Measurements from ENCODE around the gene HUNK.

Gene HUNK

DNA sequence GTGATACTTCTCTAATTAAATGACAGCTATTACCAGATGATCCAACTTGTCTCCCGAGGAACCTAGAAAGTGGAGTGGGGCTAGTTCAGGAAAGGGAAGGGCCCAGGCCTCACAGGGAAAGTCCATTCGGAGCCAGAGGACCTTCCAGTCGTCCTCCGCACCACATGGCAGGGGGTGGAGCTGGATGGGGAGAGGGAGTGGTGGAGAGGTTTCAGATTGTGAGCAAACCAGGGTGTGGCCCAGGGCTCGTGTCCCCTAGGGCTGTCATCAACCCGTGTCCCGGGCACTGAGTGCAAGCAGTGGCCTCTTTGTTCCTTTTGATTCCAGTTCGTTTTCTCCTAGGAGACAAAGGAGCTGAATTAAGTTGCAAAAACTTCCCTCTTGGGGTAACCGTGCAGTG is 114.9 kb downstream of the HUNK start:
- no peak overlapping the region for H3K27ac ChIP-seq
- H3K4me3 ChIP-seq (IDR thresholded peaks at IDR 0.05; ENCODE audit: insufficient read depth, low read depth, low read length), result no peak overlapping the region
- no peak overlapping the region for H3K4me2 ChIP-seq
- H3K9ac ChIP-seq, result no peak overlapping the region
- H3K36me3 ChIP-seq (ENCODE audit: insufficient read depth), result no peaks in the 10 kb centered on the region
- H3K79me2 ChIP-seq (ENCODE audit: insufficient read depth, low read depth), result no peaks in the 10 kb centered on the region
- TF ChIP-seq, protein P1, sequence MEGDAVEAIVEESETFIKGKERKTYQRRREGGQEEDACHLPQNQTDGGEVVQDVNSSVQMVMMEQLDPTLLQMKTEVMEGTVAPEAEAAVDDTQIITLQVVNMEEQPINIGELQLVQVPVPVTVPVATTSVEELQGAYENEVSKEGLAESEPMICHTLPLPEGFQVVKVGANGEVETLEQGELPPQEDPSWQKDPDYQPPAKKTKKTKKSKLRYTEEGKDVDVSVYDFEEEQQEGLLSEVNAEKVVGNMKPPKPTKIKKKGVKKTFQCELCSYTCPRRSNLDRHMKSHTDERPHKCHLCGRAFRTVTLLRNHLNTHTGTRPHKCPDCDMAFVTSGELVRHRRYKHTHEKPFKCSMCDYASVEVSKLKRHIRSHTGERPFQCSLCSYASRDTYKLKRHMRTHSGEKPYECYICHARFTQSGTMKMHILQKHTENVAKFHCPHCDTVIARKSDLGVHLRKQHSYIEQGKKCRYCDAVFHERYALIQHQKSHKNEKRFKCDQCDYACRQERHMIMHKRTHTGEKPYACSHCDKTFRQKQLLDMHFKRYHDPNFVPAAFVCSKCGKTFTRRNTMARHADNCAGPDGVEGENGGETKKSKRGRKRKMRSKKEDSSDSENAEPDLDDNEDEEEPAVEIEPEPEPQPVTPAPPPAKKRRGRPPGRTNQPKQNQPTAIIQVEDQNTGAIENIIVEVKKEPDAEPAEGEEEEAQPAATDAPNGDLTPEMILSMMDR (conservative IDR thresholded peaks at IDR 0.05; ENCODE audit: low read depth, low read length), result no peak
- H3K27me3 ChIP-seq (ENCODE audit: insufficient read depth, low read depth), result no peaks in the 10 kb centered on the region
- no peak overlapping the region for H2AFZ ChIP-seq (ENCODE audit: low read depth)
- H4K20me1 ChIP-seq (ENCODE audit: insufficient read depth), result no peaks in the 10 kb centered on the region
- no peaks in the 10 kb centered on the region for H3K4me1 ChIP-seq (ENCODE audit: low read depth, poor library complexity, severe bottlenecking)

DNA sequence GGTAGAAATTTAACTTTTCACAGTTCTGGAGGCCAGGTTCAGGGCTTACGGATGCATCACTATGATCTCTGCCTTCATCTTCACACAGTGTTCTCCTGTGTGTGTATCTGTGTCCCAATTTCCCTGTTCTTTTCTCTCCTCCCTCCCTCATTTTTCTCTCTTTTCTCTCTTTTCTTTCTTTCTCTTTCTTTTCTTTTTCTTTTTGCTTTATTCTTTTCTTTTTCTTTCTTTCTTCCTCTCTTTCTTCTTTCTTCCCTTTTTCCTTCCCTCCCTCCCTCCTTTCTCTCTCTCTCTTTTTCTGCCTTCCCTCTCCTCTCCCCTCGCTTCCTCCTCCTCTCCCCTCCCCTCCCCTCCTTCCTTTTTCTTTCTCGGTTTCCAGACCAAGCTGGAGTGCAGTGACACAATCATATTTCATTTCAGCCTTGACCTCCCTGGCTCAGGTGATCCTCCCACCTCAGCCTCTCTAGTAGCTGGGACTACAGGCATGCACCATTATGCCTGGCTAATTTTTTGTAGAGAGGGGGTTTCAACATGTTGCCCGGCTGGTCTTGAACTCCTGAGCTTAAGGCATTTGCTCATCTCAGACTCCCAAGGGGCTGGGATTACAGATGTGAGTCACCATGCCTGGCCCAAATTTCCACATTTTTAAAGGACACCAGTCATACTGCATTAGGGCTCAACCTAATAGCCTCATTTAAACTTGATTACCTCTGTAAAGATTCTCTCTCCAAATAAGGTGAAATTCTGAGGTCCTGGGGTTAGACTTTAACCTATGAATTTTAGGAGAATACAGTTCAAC is 115.9 kb downstream of the HUNK start:
- H4K20me1 ChIP-seq (ENCODE audit: insufficient read depth), result no peaks in the 10 kb centered on the region
- no peak overlapping the region for H3K4me2 ChIP-seq
- no peak overlapping the region for H2AFZ ChIP-seq (ENCODE audit: low read depth)
- no peaks in the 10 kb centered on the region for H3K27me3 ChIP-seq (ENCODE audit: insufficient read depth, low read depth)
- no peak overlapping the region for H3K27ac ChIP-seq
- H3K79me2 ChIP-seq (ENCODE audit: insufficient read depth, low read depth), result no peaks in the 10 kb centered on the region
- H3K4me3 ChIP-seq (IDR thresholded peaks at IDR 0.05; ENCODE audit: insufficient read depth, low read depth, low read length), result no peak overlapping the region
- no peak overlapping the region for H3K9ac ChIP-seq
- H3K4me1 ChIP-seq (ENCODE audit: low read depth, poor library complexity, severe bottlenecking), result no peaks in the 10 kb centered on the region
- TF ChIP-seq, protein P1 (conservative IDR thresholded peaks at IDR 0.05; ENCODE audit: low read depth, low read length), result no peak
- no peaks in the 10 kb centered on the region for H3K36me3 ChIP-seq (ENCODE audit: insufficient read depth)

DNA sequence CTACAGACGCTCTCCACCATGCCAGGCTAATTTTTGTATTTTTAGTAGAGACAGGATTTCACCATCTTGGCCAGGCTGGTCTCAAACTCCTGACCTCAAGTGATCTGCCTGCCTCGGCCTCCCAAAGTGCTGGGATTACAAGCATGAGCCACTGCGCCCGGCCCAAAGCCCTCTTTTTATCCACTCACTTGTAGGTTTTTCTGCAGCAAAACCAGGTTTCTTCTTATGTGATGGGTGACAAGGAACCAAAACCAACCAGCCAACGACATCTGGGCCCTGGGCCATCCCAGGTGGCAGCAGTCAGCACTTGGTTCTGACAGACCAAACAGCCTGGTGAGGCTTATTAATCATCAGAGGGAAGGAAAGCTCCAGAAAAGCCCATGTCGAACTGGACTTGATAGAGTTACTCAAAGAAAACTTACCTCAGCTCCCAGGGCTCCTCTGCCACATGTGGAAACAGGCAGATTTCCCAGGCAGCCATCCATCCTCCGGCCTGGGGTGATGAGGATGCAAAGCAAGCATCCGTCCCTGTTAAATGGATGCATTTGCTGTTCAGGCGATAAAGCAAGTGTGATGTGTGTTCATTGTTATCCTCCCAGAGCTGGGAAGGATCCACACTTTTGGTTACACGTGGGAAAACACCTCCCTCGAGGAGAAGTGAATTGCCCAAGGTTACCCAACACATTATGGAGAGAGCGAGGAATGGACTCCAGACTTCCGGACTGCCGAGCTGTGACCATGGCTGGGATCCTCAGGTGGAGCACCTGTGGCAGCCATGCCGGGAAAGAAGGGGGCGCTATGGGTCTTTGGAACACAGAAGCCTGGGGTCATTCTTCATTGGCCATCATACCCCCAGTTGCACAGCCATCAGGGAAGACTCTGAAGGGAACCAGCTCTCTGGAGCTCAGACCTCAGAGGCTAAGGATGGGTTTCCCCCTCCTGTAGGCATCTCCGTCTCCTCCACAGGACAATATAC is 118.8 kb downstream of the HUNK start:
- TF ChIP-seq, protein P1 (conservative IDR thresholded peaks at IDR 0.05; ENCODE audit: low read depth, low read length), result no peak
- H3K79me2 ChIP-seq (ENCODE audit: insufficient read depth, low read depth), result no peaks in the 10 kb centered on the region
- no peaks in the 10 kb centered on the region for H3K27me3 ChIP-seq (ENCODE audit: insufficient read depth, low read depth)
- H3K9ac ChIP-seq, result no peak overlapping the region
- H3K36me3 ChIP-seq (ENCODE audit: insufficient read depth), result no peaks in the 10 kb centered on the region; the same call in 1 of the 2 replicates
- H4K20me1 ChIP-seq (ENCODE audit: insufficient read depth), result no peaks in the 10 kb centered on the region
- H3K4me2 ChIP-seq, result no peak overlapping the region
- no peaks in the 10 kb centered on the region for H3K4me1 ChIP-seq (ENCODE audit: low read depth, poor library complexity, severe bottlenecking)
- no peak overlapping the region for H3K27ac ChIP-seq
- no peak overlapping the region for H3K4me3 ChIP-seq (IDR thresholded peaks at IDR 0.05; ENCODE audit: insufficient read depth, low read depth, low read length)
- H2AFZ ChIP-seq (ENCODE audit: low read depth), result no peak overlapping the region

DNA sequence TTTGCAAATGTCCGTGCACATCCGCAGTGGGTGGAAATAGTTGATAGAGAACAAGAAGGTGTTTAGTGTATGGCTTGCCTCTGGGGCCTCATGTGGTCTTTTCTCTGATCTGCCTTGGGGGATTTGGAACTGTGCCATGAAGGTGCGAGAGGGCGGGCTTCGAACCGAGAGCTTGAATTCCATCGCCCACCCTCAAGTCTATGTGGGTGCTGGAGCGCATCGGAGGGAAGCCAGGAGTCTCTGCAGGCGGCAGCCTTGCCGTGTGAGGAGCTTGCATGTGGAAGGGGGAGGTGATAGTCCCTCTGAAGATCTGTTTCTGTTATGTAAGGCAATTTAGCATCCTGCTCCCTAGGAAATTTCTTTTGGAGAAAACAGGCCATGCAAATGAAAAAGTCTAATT is 119.6 kb downstream of the HUNK start:
- H3K4me3 ChIP-seq (IDR thresholded peaks at IDR 0.05; ENCODE audit: insufficient read depth, low read depth, low read length), result no peak overlapping the region
- no peak overlapping the region for H2AFZ ChIP-seq (ENCODE audit: low read depth)
- H3K27ac ChIP-seq, result no peak overlapping the region
- H3K4me1 ChIP-seq (ENCODE audit: low read depth, poor library complexity, severe bottlenecking), result no peaks in the 10 kb centered on the region
- H3K79me2 ChIP-seq (ENCODE audit: insufficient read depth, low read depth), result no peaks in the 10 kb centered on the region
- no peaks in the 10 kb centered on the region; the same call in 1 of the 2 replicates for H3K36me3 ChIP-seq (ENCODE audit: insufficient read depth)
- H3K27me3 ChIP-seq (ENCODE audit: insufficient read depth, low read depth), result no peaks in the 10 kb centered on the region
- no peak overlapping the region for H3K9ac ChIP-seq
- H4K20me1 ChIP-seq (ENCODE audit: insufficient read depth), result no peaks in the 10 kb centered on the region
- TF ChIP-seq, protein P1 (conservative IDR thresholded peaks at IDR 0.05; ENCODE audit: low read depth, low read length), result no peak
- no peak overlapping the region for H3K4me2 ChIP-seq
